Measurements from ENCODE around the gene EXTL2.

- TF ChIP-seq CTCF (IDR thresholded peaks at IDR 0.05) (no peak), TCF7L2 (IDR thresholded peaks at IDR 0.05; ENCODE audit: low read depth, low read length) (no peak), POLR2AphosphoS5 (IDR thresholded peaks at IDR 0.05; ENCODE audit: low read depth, low read length) (no peak), SIN3A (IDR thresholded peaks at IDR 0.05; ENCODE audit: borderline replicate concordance, insufficient read depth, low read depth, low read length) (no peak)
- TF ChIP-seq, protein P1, sequence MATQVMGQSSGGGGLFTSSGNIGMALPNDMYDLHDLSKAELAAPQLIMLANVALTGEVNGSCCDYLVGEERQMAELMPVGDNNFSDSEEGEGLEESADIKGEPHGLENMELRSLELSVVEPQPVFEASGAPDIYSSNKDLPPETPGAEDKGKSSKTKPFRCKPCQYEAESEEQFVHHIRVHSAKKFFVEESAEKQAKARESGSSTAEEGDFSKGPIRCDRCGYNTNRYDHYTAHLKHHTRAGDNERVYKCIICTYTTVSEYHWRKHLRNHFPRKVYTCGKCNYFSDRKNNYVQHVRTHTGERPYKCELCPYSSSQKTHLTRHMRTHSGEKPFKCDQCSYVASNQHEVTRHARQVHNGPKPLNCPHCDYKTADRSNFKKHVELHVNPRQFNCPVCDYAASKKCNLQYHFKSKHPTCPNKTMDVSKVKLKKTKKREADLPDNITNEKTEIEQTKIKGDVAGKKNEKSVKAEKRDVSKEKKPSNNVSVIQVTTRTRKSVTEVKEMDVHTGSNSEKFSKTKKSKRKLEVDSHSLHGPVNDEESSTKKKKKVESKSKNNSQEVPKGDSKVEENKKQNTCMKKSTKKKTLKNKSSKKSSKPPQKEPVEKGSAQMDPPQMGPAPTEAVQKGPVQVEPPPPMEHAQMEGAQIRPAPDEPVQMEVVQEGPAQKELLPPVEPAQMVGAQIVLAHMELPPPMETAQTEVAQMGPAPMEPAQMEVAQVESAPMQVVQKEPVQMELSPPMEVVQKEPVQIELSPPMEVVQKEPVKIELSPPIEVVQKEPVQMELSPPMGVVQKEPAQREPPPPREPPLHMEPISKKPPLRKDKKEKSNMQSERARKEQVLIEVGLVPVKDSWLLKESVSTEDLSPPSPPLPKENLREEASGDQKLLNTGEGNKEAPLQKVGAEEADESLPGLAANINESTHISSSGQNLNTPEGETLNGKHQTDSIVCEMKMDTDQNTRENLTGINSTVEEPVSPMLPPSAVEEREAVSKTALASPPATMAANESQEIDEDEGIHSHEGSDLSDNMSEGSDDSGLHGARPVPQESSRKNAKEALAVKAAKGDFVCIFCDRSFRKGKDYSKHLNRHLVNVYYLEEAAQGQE (IDR thresholded peaks at IDR 0.05; ENCODE audit: insufficient read depth in 1 of 2, low read depth in 2 of 2, low read length in 1 of 2), result no peak
Observed at GRCh38 chr1:100860397-100860991, 34.1 kb downstream of the EXTL2 start.

All from Panc1 (cell line).